GM10847 (cell line): ENCODE measurements around the gene TRIM24.

Experiments
- POLR2A ChIP-seq: IDR thresholded peaks from 2 replicates; pipeline ENCODE4 v1.6.1; 2011; ENCODE audit not compliant: insufficient read length; ENCODE audit errors: extremely low read depth

The TRIM24 gene

GRCh38 chr7:138460176-138460648, at the start of gene TRIM24:
TSS of gene TRIM24 (plus strand) at chr7:138460259. CDS start at chr7:138460549, 290 bp downstream.
- TF ChIP-seq POLR2A = peak; percentile 63

- TF ChIP-seq POLR2A = no peak
Observed at GRCh38 chr7:138417078-138417700, 42.9 kb upstream of the TRIM24 start.

GRCh38 chr7:138417764-138418163, 42.3 kb upstream of the TRIM24 start:
- TF ChIP-seq POLR2A = no peak

- TF ChIP-seq POLR2A = no peak
Observed at GRCh38 chr7:138425026-138425425, 35.0 kb upstream of the TRIM24 start.

DNA sequence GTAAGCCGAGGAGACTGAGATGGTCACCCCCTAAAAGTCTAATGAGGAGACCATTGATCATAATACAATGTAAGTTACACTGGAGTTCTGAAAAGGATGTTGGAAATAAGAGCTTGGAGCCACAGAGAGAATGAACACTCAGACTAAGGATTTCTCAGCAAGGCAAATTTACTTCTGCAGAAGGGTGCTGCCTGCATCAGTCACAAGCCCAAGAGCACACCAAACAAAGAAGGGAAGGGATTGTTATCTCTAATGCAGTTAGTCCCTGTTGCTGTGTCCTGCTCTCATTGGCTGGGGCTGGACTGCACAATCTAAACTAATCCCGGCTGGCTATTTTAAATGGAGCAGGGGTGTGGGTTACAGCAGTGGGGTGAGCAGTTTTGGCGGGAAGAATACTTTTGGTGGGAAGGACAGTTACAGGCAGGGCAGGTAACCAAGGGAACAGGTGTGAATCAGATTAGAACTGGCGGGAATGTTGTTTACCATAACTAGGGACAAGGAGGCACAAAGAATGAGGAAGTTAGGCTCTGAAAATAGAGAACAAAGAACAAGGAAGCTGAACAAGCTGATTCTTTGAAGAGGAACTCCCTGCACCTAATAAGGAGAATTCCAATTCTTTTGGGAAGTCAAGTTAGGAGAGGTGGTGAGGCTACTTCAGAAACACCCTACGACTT, 30.3 kb upstream of the TRIM24 start:
- no peak for TF ChIP-seq POLR2A

GRCh38 chr7:138431517-138431916, 28.5 kb upstream of the TRIM24 start:
- no peak for TF ChIP-seq POLR2A

GRCh38 chr7:138433583-138434443, 26.2 kb upstream of the TRIM24 start:
- no peak for TF ChIP-seq POLR2A

DNA sequence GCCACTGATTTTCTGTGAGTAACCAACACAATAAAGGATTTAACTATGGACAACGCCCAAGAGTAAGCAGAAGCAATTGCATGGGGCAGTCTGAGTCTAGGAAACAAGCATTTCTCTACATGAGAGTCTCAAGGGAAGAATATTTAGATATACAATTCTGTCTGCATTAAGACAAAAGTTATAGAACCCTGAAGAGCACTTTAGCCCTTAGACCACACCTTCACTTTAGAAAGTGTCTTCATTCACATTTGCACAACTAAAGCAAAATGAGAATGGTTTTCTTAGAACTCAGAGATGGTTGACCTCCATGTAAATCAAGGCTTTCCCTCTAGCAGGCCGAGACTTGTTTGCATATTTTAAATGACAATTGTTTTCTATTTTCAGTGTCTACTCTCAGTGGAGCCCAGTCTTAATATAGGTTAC, 25.5 kb upstream of the TRIM24 start:
- no peak for TF ChIP-seq POLR2A

- TF ChIP-seq POLR2A = no peak
Observed at GRCh38 chr7:138435231-138435919, 24.7 kb upstream of the TRIM24 start.

- TF ChIP-seq POLR2A = no peak
Observed at GRCh38 chr7:138436388-138436787, 23.7 kb upstream of the TRIM24 start.

- no peak for TF ChIP-seq POLR2A
Observed at GRCh38 chr7:138440460-138440859, 19.6 kb upstream of the TRIM24 start.

- no peak for TF ChIP-seq POLR2A
Observed at GRCh38 chr7:138442822-138443221, 17.2 kb upstream of the TRIM24 start.

DNA sequence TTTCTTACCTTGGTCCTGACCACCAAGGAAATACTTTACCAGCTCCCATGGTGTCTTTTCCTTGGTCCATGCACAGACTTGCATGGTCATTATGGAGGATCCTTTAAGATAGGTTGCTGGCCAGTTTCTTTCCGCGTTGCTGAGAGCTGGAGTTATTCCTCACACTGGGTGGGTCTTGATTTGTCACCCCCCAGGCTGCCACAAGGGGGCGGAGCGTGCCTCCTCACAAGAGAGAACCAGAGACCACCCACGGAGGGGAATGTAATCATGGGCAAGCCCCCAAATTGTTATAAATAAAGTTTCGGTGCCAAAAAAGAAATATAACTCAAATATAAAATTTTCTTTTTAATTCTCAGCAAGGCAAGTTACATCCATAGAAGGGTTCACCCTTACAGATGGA, 10.5 kb upstream of the TRIM24 start:
- TF ChIP-seq POLR2A = no peak

- TF ChIP-seq POLR2A = no peak
Observed at GRCh38 chr7:138455609-138456008, 4.5 kb upstream of the TRIM24 start.

DNA sequence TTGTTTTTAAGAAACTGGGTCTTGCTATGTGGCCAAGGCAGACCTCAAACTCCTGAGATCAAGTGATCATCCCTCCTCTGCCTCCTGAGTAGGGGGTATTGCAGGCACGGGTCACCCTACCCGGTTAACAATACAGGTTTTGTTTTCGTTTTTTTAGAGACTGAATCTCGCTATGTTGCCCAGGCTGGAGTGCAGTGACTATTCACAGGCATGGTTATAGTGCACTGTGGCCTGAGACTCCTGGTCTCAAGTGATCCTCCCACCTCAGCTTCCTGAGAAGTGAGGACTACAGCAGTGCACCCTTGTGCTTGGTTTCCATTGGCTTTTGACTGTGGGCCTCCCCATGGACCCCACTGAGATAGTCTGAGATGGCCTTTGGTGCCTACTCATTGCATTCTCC, 3.8 kb upstream of the TRIM24 start:
- TF ChIP-seq POLR2A = no peak
